GM19452 (cell line): ENCODE results near the gene MYL4.
"Not testable (repeated sequence)": the region's sequence is repeated elsewhere in the genome, so short reads cannot be mapped to it uniquely, and the experiment has no call there.

Experiments used
- ATAC-seq: cut with Tn5 transposase; IDR thresholded peaks from one replicate; pipeline ENCODE4 v1.9.1; 2021; ENCODE audit not compliant: unreplicated experiment

Gene MYL4

GRCh38 chr17:47239967-47240651 lies 31.0 kb downstream of the MYL4 start:
- no peak for ATAC-seq

GRCh38 chr17:47240806-47241205 lies 31.7 kb downstream of the MYL4 start:
- no peak for ATAC-seq

GRCh38 chr17:47242648-47243047 lies 33.5 kb downstream of the MYL4 start:
- ATAC-seq: no peak

- no peak for ATAC-seq
Observed at GRCh38 chr17:47243737-47244598, 34.8 kb downstream of the MYL4 start.

- ATAC-seq: no peak
Observed at GRCh38 chr17:47244697-47245096, 35.5 kb downstream of the MYL4 start.

GRCh38 chr17:47246120-47246519 lies 37.0 kb downstream of the MYL4 start:
- ATAC-seq: no peak

GRCh38 chr17:47250855-47251254 lies 41.7 kb downstream of the MYL4 start:
- no peak for ATAC-seq

- no peak for ATAC-seq
Observed at GRCh38 chr17:47251421-47251940, 42.3 kb downstream of the MYL4 start.

- no peak for ATAC-seq
Observed at GRCh38 chr17:47252209-47252608, 43.1 kb downstream of the MYL4 start.

GRCh38 chr17:47252766-47253512 lies 43.8 kb downstream of the MYL4 start:
- ATAC-seq: no peak

- ATAC-seq: peak; percentile 74
Observed at GRCh38 chr17:47253541-47254402, 44.6 kb downstream of the MYL4 start, which contains the start of gene ITGB3. TSS of gene ITGB3 (plus strand) at chr17:47253827. CDS start at chr17:47253862, 35 bp downstream.

- ATAC-seq: no peak
Observed at GRCh38 chr17:47254403-47254943, 45.3 kb downstream of the MYL4 start.

- ATAC-seq: no peak
Observed at GRCh38 chr17:47257651-47258339, 48.6 kb downstream of the MYL4 start.

- ATAC-seq: no peak
Observed at GRCh38 chr17:47262586-47262985, 53.4 kb downstream of the MYL4 start.

- ATAC-seq: no peak
Observed at GRCh38 chr17:47264166-47264565, 55.0 kb downstream of the MYL4 start.

GRCh38 chr17:47265983-47266541 lies 56.9 kb downstream of the MYL4 start:
- ATAC-seq: no peak

GRCh38 chr17:47266782-47267181 lies 57.6 kb downstream of the MYL4 start:
- no peak for ATAC-seq

GRCh38 chr17:47267354-47267828 lies 58.2 kb downstream of the MYL4 start:
- no peak for ATAC-seq

- not testable (repeated sequence) for ATAC-seq
Observed at GRCh38 chr17:47268964-47269363, 59.8 kb downstream of the MYL4 start.
